IPS-15b (cell line): ENCODE data around the gene FSTL3.

Source experiments
- H3K27me3 ChIP-seq: one replicate; pipeline ENCODE4 v1.6.1; 2013; ENCODE audit warnings: low read length; ENCODE audit not compliant: control insufficient read depth, insufficient read depth
- H3K36me3 ChIP-seq: one replicate; pipeline ENCODE4 v1.6.1; 2013; ENCODE audit warnings: low read length; ENCODE audit not compliant: control insufficient read depth, insufficient read depth
- H3K4me1 ChIP-seq: one replicate; pipeline ENCODE4 v1.6.1; 2013; ENCODE audit warnings: mild to moderate bottlenecking, low read length; ENCODE audit not compliant: control insufficient read depth, insufficient read depth
- H3K4me3 ChIP-seq: one replicate; pipeline ENCODE4 v1.5.1; 2013; ENCODE audit warnings: low read depth, low read length
- H3K9ac ChIP-seq: one replicate; pipeline ENCODE4 v1.6.1; 2013; ENCODE audit warnings: low read depth, mild to moderate bottlenecking, low read length
- H3K9me3 ChIP-seq: one replicate; pipeline ENCODE4 v1.6.1; 2013; ENCODE audit warnings: mild to moderate bottlenecking, low read length; ENCODE audit not compliant: control insufficient read depth, insufficient read depth

Gene FSTL3

DNA sequence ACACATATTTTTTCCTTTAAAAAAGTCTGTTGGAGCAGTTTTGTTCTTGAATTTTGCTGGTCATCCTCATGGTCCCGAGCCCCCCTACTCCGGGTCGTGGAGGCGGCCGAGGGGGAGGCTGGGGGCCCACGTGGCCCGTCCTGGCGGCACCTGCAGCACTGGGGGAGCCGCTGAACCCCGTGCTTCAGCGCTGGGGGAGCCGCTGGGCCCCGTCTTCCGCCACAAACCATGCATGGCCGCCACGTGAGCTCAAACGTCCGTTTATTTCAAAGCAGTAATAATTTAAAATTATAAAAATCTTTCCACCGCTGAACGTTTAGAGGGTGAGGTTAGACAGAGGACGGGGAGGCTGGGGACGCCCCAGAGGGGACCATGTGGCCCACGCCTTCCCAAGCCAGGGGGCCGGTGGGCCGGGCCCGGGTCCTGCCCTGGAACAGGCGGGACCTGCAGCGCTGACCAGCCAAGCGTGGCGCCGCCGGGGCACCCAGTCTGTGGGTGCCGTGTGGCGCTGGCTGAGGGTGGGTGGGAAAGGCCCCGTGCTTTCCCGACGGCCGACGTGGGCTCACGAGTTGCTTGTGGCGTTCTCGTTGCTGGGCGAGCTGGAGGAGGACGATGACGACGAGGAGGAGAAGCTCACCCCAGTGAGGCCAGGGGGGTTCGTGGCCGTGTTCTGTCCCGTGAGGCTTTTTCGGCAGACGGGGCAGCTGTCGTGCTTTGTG lies 28.5 kb upstream of the FSTL3 start:
- Histone ChIP-seq H3K4me1 (no peaks in the 10 kb centered on the region), H3K9me3 (no peaks in the 10 kb centered on the region), H3K27me3 (no peaks in the 10 kb centered on the region), H3K4me3 (no peak overlapping the region), H3K9ac (no peak overlapping the region), H3K36me3 (peaks cover 56% of the 10 kb centered on the region)

GRCh38 chr19:648305-648704 lies 27.9 kb upstream of the FSTL3 start:
- Histone ChIP-seq H3K9me3 (no peaks in the 10 kb centered on the region), H3K4me1 (no peaks in the 10 kb centered on the region), H3K4me3 (no peak overlapping the region), H3K9ac (no peak overlapping the region), H3K27me3 (no peaks in the 10 kb centered on the region), H3K36me3 (peaks cover 62% of the 10 kb centered on the region)

DNA sequence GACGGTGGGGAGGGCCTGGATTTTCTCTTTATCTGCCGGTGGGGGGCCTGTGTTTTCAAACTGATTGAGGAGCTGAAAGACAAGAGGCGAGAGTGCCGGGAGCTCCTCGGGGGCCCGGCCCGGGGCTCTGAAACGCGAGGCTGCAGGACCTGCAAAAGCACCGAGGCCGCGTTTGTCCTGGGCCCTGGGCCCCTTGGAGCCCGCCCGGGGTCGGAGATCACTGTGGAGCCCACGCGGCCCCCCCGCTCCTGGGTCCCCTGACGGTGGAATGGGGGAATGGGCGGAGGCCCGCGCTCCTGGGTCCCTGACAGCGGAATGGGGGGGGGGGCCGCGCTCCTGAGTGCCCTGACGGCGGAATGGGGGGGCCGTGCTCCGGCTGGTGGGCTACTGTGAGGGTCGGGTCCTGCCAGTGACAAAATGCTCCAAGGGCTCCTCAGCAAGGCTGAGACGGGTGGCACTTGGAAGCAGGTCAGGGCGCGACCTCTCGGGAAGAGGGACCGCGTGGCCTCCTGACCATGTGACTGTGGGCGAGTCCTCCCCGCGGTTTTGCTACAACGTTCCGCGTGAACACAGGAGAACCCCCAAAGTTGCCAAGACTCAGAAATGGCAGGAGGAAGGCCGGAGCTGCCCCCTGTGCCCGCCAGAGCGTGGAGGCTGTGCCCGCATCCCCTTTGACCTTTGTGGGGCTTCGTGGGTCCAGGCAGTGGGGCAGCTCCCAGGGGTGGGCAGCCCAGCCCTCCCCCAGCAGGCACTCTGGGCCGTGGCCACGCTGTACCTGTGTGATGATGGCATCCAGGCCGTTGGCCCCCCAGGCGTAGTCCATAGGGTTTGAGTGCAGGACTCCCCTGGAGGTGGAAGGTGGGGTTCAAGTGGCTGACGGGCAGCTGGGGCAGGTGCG lies 27.0 kb upstream of the FSTL3 start:
- H3K36me3 ChIP-seq: peaks cover 67% of the 10 kb centered on the region
- H3K9me3 ChIP-seq: no peaks in the 10 kb centered on the region
- H3K27me3 ChIP-seq: no peaks in the 10 kb centered on the region
- no peak overlapping the region for H3K4me3 ChIP-seq
- H3K4me1 ChIP-seq: no peaks in the 10 kb centered on the region
- no peak overlapping the region for H3K9ac ChIP-seq

GRCh38 chr19:650121-650520 lies 26.1 kb upstream of the FSTL3 start:
- H3K36me3 ChIP-seq: peaks cover 63% of the 10 kb centered on the region
- no peak overlapping the region for H3K4me3 ChIP-seq
- no peaks in the 10 kb centered on the region for H3K9me3 ChIP-seq
- no peak overlapping the region for H3K9ac ChIP-seq
- no peaks in the 10 kb centered on the region for H3K4me1 ChIP-seq
- H3K27me3 ChIP-seq: no peaks in the 10 kb centered on the region

DNA sequence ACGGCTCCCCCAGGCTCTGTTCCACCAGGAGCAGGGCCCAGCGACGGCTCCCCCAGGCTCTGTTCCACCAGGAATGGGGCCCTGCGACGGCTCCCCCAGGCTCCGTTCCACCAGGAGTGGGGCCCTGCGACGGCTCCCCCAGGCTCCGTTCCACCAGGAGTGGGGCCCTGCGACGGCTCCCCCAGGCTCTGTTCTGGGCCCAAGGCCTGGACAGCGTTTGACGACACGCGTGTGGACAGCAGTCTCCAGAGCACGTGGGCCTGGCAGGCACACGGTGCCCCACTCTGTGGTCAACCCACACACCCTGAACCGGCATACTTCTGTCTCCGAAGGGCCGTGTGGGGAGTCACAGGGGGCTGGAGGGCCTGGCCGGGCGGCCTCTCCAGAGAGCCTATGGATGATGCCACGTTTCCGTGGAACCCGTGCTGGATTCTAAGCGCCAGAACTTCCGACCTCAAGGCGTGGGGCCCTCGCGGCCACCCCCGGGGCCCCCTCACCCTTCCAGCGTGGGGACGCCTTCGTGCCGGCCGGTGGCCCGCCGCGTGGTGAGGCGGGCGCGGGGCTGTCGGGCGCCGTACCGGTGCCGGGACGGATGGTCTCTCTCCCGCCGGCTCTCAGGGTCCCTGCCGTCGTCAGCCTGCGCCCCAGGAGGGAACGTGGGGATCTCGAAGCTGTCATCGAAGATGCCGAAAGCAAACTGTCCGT lies 24.9 kb upstream of the FSTL3 start:
- Histone ChIP-seq H3K9ac (no peak overlapping the region), H3K4me1 (no peaks in the 10 kb centered on the region), H3K4me3 (no peak overlapping the region), H3K27me3 (no peaks in the 10 kb centered on the region), H3K36me3 (peaks cover 60% of the 10 kb centered on the region), H3K9me3 (no peaks in the 10 kb centered on the region)

GRCh38 chr19:651991-652390 lies 24.2 kb upstream of the FSTL3 start:
- no peaks in the 10 kb centered on the region for H3K9me3 ChIP-seq
- H3K27me3 ChIP-seq: no peaks in the 10 kb centered on the region
- no peak overlapping the region for H3K9ac ChIP-seq
- peaks cover 56% of the 10 kb centered on the region for H3K36me3 ChIP-seq
- no peaks in the 10 kb centered on the region for H3K4me1 ChIP-seq
- no peak overlapping the region for H3K4me3 ChIP-seq

GRCh38 chr19:652467-653389 lies 23.5 kb upstream of the FSTL3 start:
- Histone ChIP-seq H3K27me3 (no peaks in the 10 kb centered on the region), H3K4me1 (no peaks in the 10 kb centered on the region), H3K4me3 (no peak overlapping the region), H3K36me3 (peaks cover 50% of the 10 kb centered on the region), H3K9ac (no peak overlapping the region), H3K9me3 (no peaks in the 10 kb centered on the region)

DNA sequence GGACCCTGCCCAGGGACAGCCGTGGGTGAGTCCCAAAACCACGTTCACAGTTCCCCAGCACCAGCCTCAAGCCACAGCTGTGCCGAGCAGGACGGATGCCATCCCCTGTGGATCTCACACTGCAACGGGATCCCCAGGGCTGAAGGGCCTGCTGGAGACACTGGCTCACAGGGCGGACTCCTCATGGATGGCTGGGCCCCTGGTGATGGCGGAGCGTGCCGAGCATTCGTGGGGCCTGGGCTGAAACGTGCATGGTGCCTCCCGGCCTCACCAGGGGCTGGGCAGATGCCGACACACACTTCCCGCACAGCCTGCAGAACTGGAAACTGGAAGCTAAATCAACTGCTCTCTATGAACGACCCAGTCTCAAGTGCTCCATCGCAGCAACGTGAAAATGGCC lies 22.8 kb upstream of the FSTL3 start:
- Histone ChIP-seq H3K4me3 (no peak overlapping the region), H3K27me3 (no peaks in the 10 kb centered on the region), H3K9ac (no peak overlapping the region), H3K9me3 (no peaks in the 10 kb centered on the region), H3K4me1 (no peaks in the 10 kb centered on the region), H3K36me3 (peaks cover 46% of the 10 kb centered on the region)

GRCh38 chr19:655691-656090 lies 20.5 kb upstream of the FSTL3 start:
- no peaks in the 10 kb centered on the region for H3K27me3 ChIP-seq
- peak overlapping the region; percentile 41 for H3K9ac ChIP-seq
- H3K4me1 ChIP-seq: no peaks in the 10 kb centered on the region
- peaks cover 45% of the 10 kb centered on the region for H3K36me3 ChIP-seq
- H3K4me3 ChIP-seq: no peak overlapping the region
- H3K9me3 ChIP-seq: no peaks in the 10 kb centered on the region

GRCh38 chr19:656751-657559 lies 19.2 kb upstream of the FSTL3 start:
- no peaks in the 10 kb centered on the region for H3K27me3 ChIP-seq
- H3K9me3 ChIP-seq: no peaks in the 10 kb centered on the region
- H3K9ac ChIP-seq: no peak overlapping the region
- H3K36me3 ChIP-seq: peaks cover 38% of the 10 kb centered on the region
- H3K4me1 ChIP-seq: no peaks in the 10 kb centered on the region
- H3K4me3 ChIP-seq: no peak overlapping the region
